H1 (cell line): Measurements from ENCODE around the gene IRGQ. TPM values are rescaled to one million over a fixed set of nuclear protein-coding genes. Genes with fewer than 3 reads are reported as not detected.
A peak's percentile ranks its signal among the peaks of the same experiment; 100 is the strongest.

Experiments
- CTCF ChIA-PET: fragments of 300-600 bp; sonication (Branson Sonifier 250); formaldehyde crosslinking; loops from one replicate; lab custom pipeline; 2021; ENCODE audit not compliant: partially characterized antibody; lab: Charles Lee
- POLR2A ChIA-PET: fragments of 300-600 bp; sonication (Branson Sonifier 250); formaldehyde crosslinking; loops from one replicate; lab custom pipeline; 2021; ENCODE audit warnings: inconsistent platforms; ENCODE audit not compliant: partially characterized antibody; lab: Charles Lee
- DNase-seq, 2 experiments: peaks; one replicate each; pipeline versions ENCODE4 v3.0.0 to v3.0.0-alpha.2; 2010 to 2022; ENCODE audit warnings: low spot score in 2 of 2, low read depth in 1 of 2, mixed read lengths in 1 of 2
- FAIRE-seq: peaks from 2 replicates; lab custom pipeline; 2011; peaks lifted over from hg19 to GRCh38; lab: Jason Lieb, UNC
- H2AFZ ChIP-seq: 2 replicates; pipeline ENCODE4 v1.8.1; 2012; ENCODE audit warnings: low read length, inconsistent platforms
- H2AK5ac ChIP-seq: 2 replicates; pipeline ENCODE4 v1.6.1; 2013; ENCODE audit warnings: low read depth, low read length
- H2BK120ac ChIP-seq: replicated peaks from 2 replicates; pipeline ENCODE3; 2013; ENCODE audit warnings: low read depth, low read length, inconsistent platforms
- H2BK12ac ChIP-seq: 2 replicates; pipeline ENCODE4 v1.6.1; 2013; ENCODE audit warnings: low read depth, low read length
- H2BK15ac ChIP-seq: 2 replicates; pipeline ENCODE4 v1.6.1; 2013; ENCODE audit warnings: low read length
- H2BK20ac ChIP-seq: 2 replicates; pipeline ENCODE4 v1.6.1; 2013; ENCODE audit warnings: low read length
- H2BK5ac ChIP-seq: 2 replicates; pipeline ENCODE4 v1.6.1; 2013; ENCODE audit warnings: low read depth, low read length
- H3K14ac ChIP-seq: 2 replicates; pipeline ENCODE4 v1.6.1; 2013; ENCODE audit warnings: inconsistent platforms; ENCODE audit not compliant: insufficient read length
- H3K18ac ChIP-seq: 2 replicates; pipeline ENCODE4 v1.6.1; 2013; ENCODE audit warnings: low read length; ENCODE audit errors: extremely low read depth
- H3K23ac ChIP-seq: 2 replicates; pipeline ENCODE4 v1.6.1; 2013; ENCODE audit warnings: inconsistent platforms; ENCODE audit not compliant: insufficient read length
- H3K23me2 ChIP-seq: 2 replicates; pipeline ENCODE4 v1.6.1; 2013; ENCODE audit warnings: low read depth, low read length
- H3K27ac ChIP-seq: 2 replicates; pipeline ENCODE4 v1.6.1; 2011; ENCODE audit warnings: low read depth, low read length, inconsistent platforms
- H3K27me3 ChIP-seq, 4 experiments: replicated peaks in 1 of 4; 1 replicate in 1 of 4; 2 replicates in 3 of 4; pipeline versions ENCODE4 v1.6.1 to v1.8.1; 2011 to 2013; ENCODE audit warnings: low read length in 3 of 4, mild to moderate bottlenecking in 3 of 4, inconsistent platforms in 2 of 4, mixed read lengths in 2 of 4, moderate library complexity in 1 of 4; ENCODE audit not compliant: control insufficient read depth in 3 of 4, insufficient read depth in 3 of 4; ENCODE audit errors: extremely low read depth in 1 of 4
- H3K36me3 ChIP-seq, 4 experiments: 2 replicates each; pipeline versions ENCODE4 v1.6.1 to v1.8.1; 2011 to 2013; ENCODE audit warnings: mild to moderate bottlenecking in 4 of 4, low read length in 3 of 4, moderate library complexity in 2 of 4, control low read depth in 1 of 4, inconsistent platforms in 1 of 4; ENCODE audit not compliant: insufficient read depth in 4 of 4, control insufficient read depth in 2 of 4
- H3K4ac ChIP-seq: replicated peaks from 2 replicates; pipeline ENCODE3; 2013; ENCODE audit warnings: low read length, low read depth, mixed read lengths, inconsistent platforms; ENCODE audit not compliant: insufficient read length
- H3K4me1 ChIP-seq, 4 experiments: replicated peaks in 1 of 4; 1 replicate in 1 of 4; 2 replicates in 3 of 4; pipeline versions ENCODE4 v1.6.1 to v1.8.1; 2011 to 2013; ENCODE audit warnings: low read length in 3 of 4, inconsistent platforms in 2 of 4, mixed read lengths in 1 of 4; ENCODE audit not compliant: insufficient read depth in 4 of 4, control insufficient read depth in 3 of 4
- H3K4me2 ChIP-seq, 2 experiments: 2 replicates each; pipeline versions ENCODE4 v1.6.1 to v1.8.1; 2011 to 2013; ENCODE audit warnings: low read depth in 2 of 2, low read length in 2 of 2, control low read depth in 1 of 2, inconsistent platforms in 1 of 2, mild to moderate bottlenecking in 1 of 2; ENCODE audit not compliant: insufficient read depth in 1 of 2
- H3K4me3 ChIP-seq, 4 experiments: fragments of 200-600, 300-600 bp in 1 of 4; sonication (generic), shearing (Covaris generic), sonication (Bioruptor Twin) in 1 of 4; 2 replicates each; pipeline versions ENCODE4 v1.5.1 to v1.8.1; 2011 to 2016; ENCODE audit warnings: low read length in 4 of 4, low read depth in 3 of 4, control low read depth in 2 of 4, inconsistent platforms in 2 of 4, mild to moderate bottlenecking in 2 of 4, mixed read lengths in 1 of 4, moderate library complexity in 1 of 4; ENCODE audit not compliant: insufficient read depth in 2 of 4; ENCODE audit errors: extremely low read depth in 1 of 4
- H3K56ac ChIP-seq: replicated peaks from 2 replicates; pipeline ENCODE3; 2013; ENCODE audit warnings: low read depth, mild to moderate bottlenecking, mixed read lengths, low read length, inconsistent platforms; ENCODE audit not compliant: insufficient read length
- H3K79me1 ChIP-seq: 2 replicates; pipeline ENCODE4 v1.6.1; 2013; ENCODE audit warnings: low read depth, low read length, control low read depth
- H3K79me2 ChIP-seq, 2 experiments: 2 replicates each; pipeline versions ENCODE4 v1.6.1 to v1.8.1; 2012 to 2013; ENCODE audit warnings: low read length in 2 of 2, mild to moderate bottlenecking in 2 of 2, inconsistent platforms in 1 of 2; ENCODE audit not compliant: insufficient read depth in 2 of 2, control insufficient read depth in 1 of 2
- H3K9ac ChIP-seq, 4 experiments: replicated peaks in 1 of 4; 1 replicate in 1 of 4; 2 replicates in 3 of 4; pipeline versions ENCODE4 v1.6.1 to v1.8.1; 2011 to 2013; ENCODE audit warnings: low read depth in 3 of 4, low read length in 3 of 4, control low read depth in 2 of 4, mild to moderate bottlenecking in 2 of 4, moderate library complexity in 2 of 4, inconsistent platforms in 1 of 4; ENCODE audit errors: extremely low read depth in 1 of 4
- H3K9me3 ChIP-seq, 2 experiments: 2 replicates each; pipeline versions ENCODE4 v1.6.1 to v1.8.1; 2012 to 2013; ENCODE audit warnings: mild to moderate bottlenecking in 2 of 2, moderate library complexity in 2 of 2, control low read depth in 1 of 2, inconsistent platforms in 1 of 2, low read depth in 1 of 2, low read length in 1 of 2, mixed read lengths in 1 of 2; ENCODE audit not compliant: insufficient read depth in 2 of 2
- H4K20me1 ChIP-seq, 2 experiments: replicated peaks in 1 of 2; 2 replicates each; pipeline versions ENCODE3 to v1.8.1; 2011 to 2013; ENCODE audit warnings: inconsistent platforms in 2 of 2, low read length in 2 of 2, mild to moderate bottlenecking in 1 of 2; ENCODE audit not compliant: insufficient read depth in 2 of 2, control insufficient read depth in 1 of 2
- H4K5ac ChIP-seq: 2 replicates; pipeline ENCODE4 v1.6.1; 2013; ENCODE audit warnings: low read length, low read depth, mixed read lengths, inconsistent platforms; ENCODE audit not compliant: insufficient read length
- H4K8ac ChIP-seq: 2 replicates; pipeline ENCODE4 v1.8.0; 2013; ENCODE audit warnings: mild to moderate bottlenecking, moderate library complexity, low read length, inconsistent platforms; ENCODE audit not compliant: insufficient read depth; ENCODE audit errors: extremely low read depth
- H4K91ac ChIP-seq: replicated peaks from 2 replicates; pipeline ENCODE3; 2013; ENCODE audit warnings: low read length, mixed read lengths, inconsistent platforms; ENCODE audit not compliant: insufficient read length
- CBX8 ChIP-seq: fragments of 300-800, 300-1000 bp; sonication (generic); IDR thresholded peaks from 2 replicates; pipeline ENCODE4 v1.7.1; 2016; ENCODE audit warnings: low read depth, low read length, borderline replicate concordance
- CREB1 ChIP-seq: IDR thresholded peaks from 2 replicates; pipeline ENCODE4 v1.6.1; 2012; ENCODE audit warnings: inconsistent platforms
- E2F6 ChIP-seq: IDR thresholded peaks from 2 replicates; pipeline ENCODE4 v1.6.1; 2012; ENCODE audit warnings: inconsistent platforms
- NRF1 ChIP-seq: IDR thresholded peaks from 2 replicates; pipeline ENCODE4 v1.6.1; 2011; ENCODE audit warnings: mild to moderate bottlenecking, low read depth, low read length, improper control_type of control experiment
- RAD21 ChIP-seq, 2 experiments: IDR thresholded peaks in 1 of 2; conservative IDR thresholded peaks in 1 of 2; 2 replicates each; pipeline ENCODE4 v1.6.1; 2011; ENCODE audit warnings: low read depth in 2 of 2, low read length in 2 of 2, improper control_type of control experiment in 1 of 2, inconsistent platforms in 1 of 2, mild to moderate bottlenecking in 1 of 2, moderate library complexity in 1 of 2
- RNF2 ChIP-seq: fragments of 200-900, 300-1000 bp; sonication (generic); IDR thresholded peaks from 2 replicates; pipeline ENCODE4 v1.7.1; 2016; ENCODE audit warnings: borderline replicate concordance, low read depth, mild to moderate bottlenecking, antibody characterized with exemption, low read length; ENCODE audit not compliant: poor library complexity, severe bottlenecking; ENCODE audit errors: missing control alignments
- SIN3A ChIP-seq, 2 experiments: IDR thresholded peaks in 1 of 2; conservative IDR thresholded peaks in 1 of 2; 2 replicates each; pipeline ENCODE4 v1.6.1; 2011 to 2012; ENCODE audit warnings: low read length in 2 of 2, improper control_type of control experiment in 1 of 2, low read depth in 1 of 2, mild to moderate bottlenecking in 1 of 2
- SIX5 ChIP-seq: IDR thresholded peaks from 2 replicates; pipeline ENCODE4 v1.6.1; 2011; ENCODE audit warnings: mild to moderate bottlenecking, low read depth, low read length
- TCF12 ChIP-seq: IDR thresholded peaks from 2 replicates; pipeline ENCODE4 v1.6.1; 2011; ENCODE audit warnings: low read depth, mild to moderate bottlenecking, low read length
- TEAD4 ChIP-seq: IDR thresholded peaks from 2 replicates; pipeline ENCODE4 v1.6.1; 2012; ENCODE audit warnings: low read depth, low read length, inconsistent platforms, mixed read lengths
- WGBS, 2 experiments: shearing (Covaris generic) in 1 of 2; methylation state at CpG; one replicate each; pipeline versions ENCODE4 v1.1.6 to v1.1.7; 2013 to 2015; ENCODE audit warnings: low lambda C conversion rate in 2 of 2, mixed read lengths in 2 of 2, inconsistent platforms in 1 of 2, low coverage in 1 of 2, missing lambda C conversion rate in 1 of 2; ENCODE audit not compliant: insufficient replicate concordance in 2 of 2, insufficient coverage in 1 of 2, insufficient read length in 1 of 2; ENCODE audit errors: extremely low coverage in 1 of 2, missing lambda C conversion rate in 1 of 2; 5-methylcytosine and 5-hydroxymethylcytosine counted together
- polyA plus RNA-seq, 7 experiments: library from polyadenylated mRNA; depleted of rRNA in 3 of 7; stranded (reverse) in 5 of 7; unstranded in 2 of 7; fragments of >200 nt in 5 of 7; fragments of 200-250 nt in 2 of 7; gene quantifications; 1 replicate in 5 of 7; 2 replicates in 1 of 7; 4 replicates in 1 of 7; pipeline versions ENCODE4 v1.2.1 to v1.2.3, GENCODE V29; 2011 to 2013; ENCODE audit warnings: missing spikeins in 2 of 7, mixed read lengths in 2 of 7
- total RNA-seq: library from RNA; stranded (reverse); fragmentation: NEBNext Ultra II Directional; extraction: Animal tissue kit (Norgen Biotek cat#: 25700); gene quantifications from 2 replicates; pipeline ENCODE4 v1.2.1, GENCODE V29; 2021

IRGQ gene
- total and polyA plus RNA-seq, 2 of the 8 experiments (the other 6 are each of a cell fraction or from before 2014, with no cell fraction given) = 16.0 to 42.9 TPM

- Histone ChIP-seq H3K79me1 (no peaks in the 10 kb centered on the region; the same call in 1 of the 2 replicates), H3K9me3 (no peaks in the 10 kb centered on the region), H2AFZ (no peak overlapping the region), H4K91ac (no peak overlapping the region), H3K27ac (no peak overlapping the region), H3K79me2 (no peaks in the 10 kb centered on the region), H4K5ac (no peak overlapping the region), H3K27me3 (no peaks in the 10 kb centered on the region), H2BK15ac (no peak overlapping the region), H3K18ac (no peak overlapping the region), H3K4me1 (no peaks in the 10 kb centered on the region), H3K56ac (no peak overlapping the region), H3K23me2 (no peaks in the 10 kb centered on the region), H3K4me3 (no peak overlapping the region), H4K8ac (no peak overlapping the region), H4K20me1 (peaks cover 0 to 8% of the 10 kb centered on the region in 2 experiments), H3K9ac (no peak overlapping the region), H3K4ac (no peak overlapping the region), H3K14ac (no peak overlapping the region), H3K36me3 (peaks cover 0 to 8% (median 0%) of the 10 kb centered on the region in 4 experiments; a peak in 2 of 8 replicates), H2BK120ac (no peak overlapping the region), H3K4me2 (no peak overlapping the region), H2AK5ac (no peak overlapping the region), H2BK20ac (no peak overlapping the region), H2BK12ac (no peak overlapping the region), H3K23ac (no peak overlapping the region), H2BK5ac (no peak overlapping the region)
- ChIA-PET CTCF (interaction anchor here (0.8 to 10.7 kb wide), 6 partner anchors 10 to 40 kb away, joined by 3 to 122 read pairs (median 4); partner anchors contain the start of genes IRGQ, PINLYP, XRCC1 and ZNF575), POLR2A (no interaction called here)
- no peak for FAIRE-seq
- DNase-seq = no peak
- 86% methylated on average over 6 of the region's 6 CpGs; no CpG with 5 or more reads in 1 of the 2 experiments for WGBS, 2 experiments
- TF ChIP-seq TCF12 (no peak), RAD21 (IDR thresholded peaks at IDR 0.05 in 1 of 2, conservative IDR thresholded peaks at IDR 0.05 in 1 of 2; ENCODE audit: low read depth in 2 of 2, low read length in 2 of 2) (peak in 1 of 2 experiments; percentile 31; a peak in 1 of 4 replicates), CBX8 (no peak), TEAD4 (no peak), CREB1 (0 out of 2 replicates have a peak, but pooled peaks have one; percentile 53), RNF2 (no peak), SIN3A (conservative IDR thresholded peaks at IDR 0.05 in 1 of 2, IDR thresholded peaks at IDR 0.05 in 1 of 2; ENCODE audit: low read depth in 1 of 2, low read length in 2 of 2) (no peak), SIX5 (no peak), NRF1 (no peak), E2F6 (no peak)
Measured at GRCh38 chr19:43560687-43561086, 35.2 kb downstream of the IRGQ start.
